Epidermal melanocyte (primary cell): ENCODE data around the gene HPCAL1.

ENCODE experiments used
- DNase-seq: peaks from one replicate; pipeline ENCODE4 v3.0.0; 2011; ENCODE audit warnings: low spot score; ENCODE audit not compliant: insufficient read length

The HPCAL1 gene

GRCh38 chr2:10352972-10353371 is 50.3 kb downstream of the HPCAL1 start:
- no peak for DNase-seq

GRCh38 chr2:10353931-10354330 is 51.2 kb downstream of the HPCAL1 start:
- DNase-seq, result no peak

- DNase-seq, result no peak
These were observed 51.7 kb downstream of the HPCAL1 start for GRCh38 chr2:10354399-10354798.

GRCh38 chr2:10355471-10356438 is 53.1 kb downstream of the HPCAL1 start:
- no peak for DNase-seq

- no peak for DNase-seq
These were observed 53.7 kb downstream of the HPCAL1 start for GRCh38 chr2:10356439-10356811.

GRCh38 chr2:10357193-10358169 is 54.8 kb downstream of the HPCAL1 start:
- DNase-seq, result no peak

GRCh38 chr2:10359246-10359645 is 56.5 kb downstream of the HPCAL1 start:
- no peak for DNase-seq

GRCh38 chr2:10359731-10360329 is 57.1 kb downstream of the HPCAL1 start:
- no peak for DNase-seq

GRCh38 chr2:10360460-10360849 is 57.8 kb downstream of the HPCAL1 start:
- no peak for DNase-seq

GRCh38 chr2:10360850-10361588 is 58.3 kb downstream of the HPCAL1 start:
- DNase-seq, result peak; percentile 77

- no peak for DNase-seq
These were observed 59.6 kb downstream of the HPCAL1 start for GRCh38 chr2:10362096-10362897.

- no peak for DNase-seq
These were observed 60.3 kb downstream of the HPCAL1 start for GRCh38 chr2:10362898-10363454.

- no peak for DNase-seq
These were observed 61.3 kb downstream of the HPCAL1 start for GRCh38 chr2:10363861-10364610.

- no peak for DNase-seq
These were observed 62.7 kb downstream of the HPCAL1 start for GRCh38 chr2:10365412-10365811.

GRCh38 chr2:10366601-10367270 is 64.0 kb downstream of the HPCAL1 start:
- DNase-seq, result no peak

- no peak for DNase-seq
These were observed 65.1 kb downstream of the HPCAL1 start for GRCh38 chr2:10367472-10368439.

GRCh38 chr2:10368491-10369231 is 66.0 kb downstream of the HPCAL1 start:
- no peak for DNase-seq
